GM21723 (cell line): ENCODE data around the gene ARHGEF16.

Experiments
- ATAC-seq: cut with Tn5 transposase; IDR thresholded peaks from one replicate; pipeline ENCODE4 v1.9.1; 2021; ENCODE audit warnings: mild to moderate bottlenecking, moderate library complexity; ENCODE audit not compliant: unreplicated experiment

Gene ARHGEF16

DNA sequence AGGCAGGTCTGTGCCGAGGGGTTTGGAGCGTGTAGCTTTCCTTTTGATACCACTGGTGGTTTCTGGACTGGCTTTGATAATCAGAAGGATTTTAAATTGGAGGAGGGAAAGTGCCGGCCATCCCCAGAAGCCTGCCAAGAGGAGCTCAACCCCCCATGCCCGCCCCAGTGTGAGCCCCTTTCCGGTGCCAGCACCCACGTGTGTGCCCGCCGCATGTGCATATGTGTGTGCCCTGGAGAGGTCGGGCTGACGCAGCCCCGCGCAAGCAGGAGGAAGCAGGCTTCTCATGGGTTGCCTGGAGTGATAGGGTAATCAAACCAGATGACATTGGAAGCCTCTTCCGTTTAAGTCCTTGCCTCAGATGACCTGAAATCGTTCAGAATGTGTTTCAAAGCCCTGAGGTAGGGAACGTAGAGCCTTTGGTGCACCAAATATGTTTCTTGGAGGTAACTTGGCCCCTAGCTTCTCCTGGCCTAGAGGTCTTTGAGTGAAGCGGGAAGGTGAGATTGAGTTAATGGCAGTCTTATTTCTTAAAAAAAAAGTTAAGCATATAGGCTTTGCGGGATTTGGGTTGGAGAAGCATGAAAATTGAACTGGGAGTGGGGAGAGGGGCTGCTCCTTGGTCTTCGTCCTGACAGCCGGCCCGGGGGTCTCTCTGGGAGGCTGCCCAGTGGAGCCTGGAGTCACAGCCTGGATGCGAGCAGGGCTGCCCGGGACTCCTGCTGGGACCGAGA, 34.1 kb upstream of the ARHGEF16 start:
- ATAC-seq: no peak

DNA sequence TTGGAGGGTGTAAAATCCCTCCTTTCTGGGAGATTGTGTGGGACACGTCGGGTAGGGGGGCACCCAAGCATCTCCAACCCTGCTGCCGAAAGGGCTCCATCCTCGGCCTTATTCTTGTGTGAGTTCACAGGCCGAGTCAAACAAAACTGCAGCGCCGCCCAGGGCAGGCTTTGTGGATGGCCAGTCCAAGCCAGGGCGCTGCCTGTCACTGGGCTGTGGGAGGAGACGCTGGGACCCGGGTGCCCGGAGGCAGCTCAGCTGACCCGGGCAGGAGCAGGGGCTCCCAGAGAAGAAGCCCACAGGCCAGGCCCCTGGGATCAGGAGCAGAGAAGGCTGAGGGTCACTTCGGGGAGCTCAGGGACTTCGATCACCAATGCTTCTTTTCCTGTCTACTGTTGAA, 31.8 kb upstream of the ARHGEF16 start:
- no peak for ATAC-seq

- no peak for ATAC-seq
These were observed 31.1 kb upstream of the ARHGEF16 start for GRCh38 chr1:3423245-3423829.

DNA sequence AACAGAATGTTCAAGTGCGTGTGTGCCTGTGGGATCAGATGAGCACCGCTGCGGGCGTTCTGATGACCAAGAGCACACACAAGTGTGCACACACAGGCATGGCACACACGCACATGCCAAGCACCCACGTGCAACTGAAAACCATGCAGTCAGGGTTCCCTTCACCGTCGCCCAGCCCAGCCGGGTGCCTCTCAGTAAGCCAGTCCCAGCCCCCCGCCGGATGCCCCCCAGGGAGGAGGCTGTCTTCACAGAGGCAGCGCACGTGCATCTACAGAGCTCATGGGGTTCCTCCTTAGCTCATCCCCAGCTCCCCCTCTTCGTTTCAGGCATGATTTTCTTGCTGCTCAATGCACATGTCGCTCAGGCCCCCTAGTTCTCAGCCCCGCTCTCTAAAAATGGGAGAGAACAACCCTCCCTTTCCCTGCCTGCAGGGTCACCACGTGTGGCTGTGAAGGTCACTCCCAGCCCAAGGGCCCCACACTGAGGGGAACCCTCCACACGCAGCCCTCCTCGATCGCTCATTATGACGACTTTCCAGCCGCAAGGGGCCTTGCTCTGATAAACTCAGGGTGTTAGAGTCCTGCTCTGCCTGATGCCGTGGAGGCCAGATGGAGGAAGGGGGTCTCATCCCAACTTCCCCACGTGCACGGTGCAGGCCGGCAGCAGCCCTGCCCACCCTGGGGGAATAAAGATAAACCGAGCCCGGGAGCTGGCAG, 30.4 kb upstream of the ARHGEF16 start:
- no peak for ATAC-seq

- ATAC-seq: no peak
These were observed 28.8 kb upstream of the ARHGEF16 start for GRCh38 chr1:3425486-3426215.

DNA sequence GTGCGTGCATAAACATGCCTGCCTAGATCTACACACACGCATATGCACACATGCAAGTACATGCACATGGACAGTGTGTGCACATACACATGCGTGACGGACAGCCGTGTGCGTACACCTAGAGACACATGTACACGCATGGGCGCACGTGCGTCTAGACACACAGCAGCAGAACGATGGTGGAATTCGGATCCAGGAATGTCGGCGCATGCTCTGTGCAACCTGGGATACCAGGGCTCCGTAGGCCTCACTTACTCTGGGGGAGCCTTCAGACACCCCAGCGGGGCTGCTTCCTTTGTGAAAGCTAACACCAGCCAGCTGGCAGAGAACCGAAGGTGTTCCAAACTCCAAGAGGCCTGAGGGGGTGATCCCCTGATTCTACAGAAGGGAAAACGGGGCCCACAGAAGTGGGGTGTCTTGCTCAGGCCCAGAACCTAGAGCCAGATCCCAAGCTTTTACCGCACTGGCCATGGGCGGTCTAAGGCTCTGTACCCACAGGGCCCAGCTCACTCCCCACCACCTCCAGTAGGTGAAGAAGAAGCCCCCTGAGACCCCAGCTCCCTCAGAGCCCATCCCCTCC, 27.4 kb upstream of the ARHGEF16 start:
- no peak for ATAC-seq

- ATAC-seq: no peak
These were observed 26.5 kb upstream of the ARHGEF16 start for GRCh38 chr1:3427711-3428704.

GRCh38 chr1:3428899-3429298, 25.6 kb upstream of the ARHGEF16 start:
- no peak for ATAC-seq

DNA sequence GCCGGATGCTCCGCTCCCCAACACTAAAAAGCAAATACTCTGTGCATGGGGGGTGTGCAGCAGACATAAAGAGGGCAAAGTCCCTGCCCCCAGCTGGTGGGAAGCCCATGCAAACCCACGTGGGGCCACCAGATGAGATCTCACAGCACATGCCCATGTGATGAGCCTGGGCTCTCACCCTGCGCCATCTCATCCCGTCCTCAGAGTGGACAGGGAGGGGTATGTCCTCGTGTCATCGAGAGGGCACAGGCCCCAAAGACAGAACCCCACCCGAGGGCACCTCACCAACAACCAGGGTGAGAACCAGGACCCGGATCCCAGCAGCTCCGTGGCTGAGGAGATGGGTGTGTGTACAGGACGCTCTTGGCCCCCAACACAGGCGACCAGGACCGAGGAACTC, 25.1 kb upstream of the ARHGEF16 start:
- ATAC-seq: no peak

DNA sequence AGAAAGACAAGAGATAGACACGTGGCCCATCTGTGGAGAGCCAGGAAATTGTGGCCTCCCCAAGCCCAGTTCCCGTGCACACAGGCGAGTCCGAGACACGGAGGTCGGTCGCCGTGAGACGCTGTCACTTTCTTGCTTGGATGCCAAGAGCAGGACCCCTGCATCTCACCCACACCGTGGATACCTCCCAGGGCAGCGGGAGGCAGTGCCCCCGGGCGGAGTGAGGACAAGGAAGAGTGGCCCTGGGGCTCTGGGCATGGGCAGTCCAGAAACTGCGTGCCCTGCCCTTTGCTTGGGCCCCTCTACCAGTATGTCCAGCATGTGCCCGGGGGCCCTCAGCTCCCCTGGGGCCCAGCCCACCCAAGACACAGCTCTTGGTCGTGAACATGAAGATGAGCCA, 24.7 kb upstream of the ARHGEF16 start:
- no peak for ATAC-seq

DNA sequence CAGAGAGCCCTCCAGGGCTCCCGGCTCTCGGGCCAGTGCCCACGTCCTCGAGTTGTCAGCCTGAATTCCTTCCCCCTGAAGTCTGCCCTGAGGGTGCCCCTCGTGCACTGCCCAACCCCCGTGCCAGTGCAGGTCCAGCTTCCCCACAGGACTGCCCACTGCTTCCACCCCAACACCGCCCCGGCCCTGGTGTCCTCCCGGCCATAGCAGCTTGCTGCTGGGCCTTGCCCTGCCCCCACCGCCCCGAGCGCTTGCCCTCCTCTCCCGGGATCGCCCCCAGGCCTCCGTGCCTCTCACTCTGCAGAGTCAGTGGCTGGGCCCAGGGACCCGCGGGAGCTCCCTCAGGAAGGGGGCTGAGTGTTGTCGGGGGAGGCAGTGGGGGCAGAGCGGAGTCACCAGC, 24.1 kb upstream of the ARHGEF16 start:
- no peak for ATAC-seq

DNA sequence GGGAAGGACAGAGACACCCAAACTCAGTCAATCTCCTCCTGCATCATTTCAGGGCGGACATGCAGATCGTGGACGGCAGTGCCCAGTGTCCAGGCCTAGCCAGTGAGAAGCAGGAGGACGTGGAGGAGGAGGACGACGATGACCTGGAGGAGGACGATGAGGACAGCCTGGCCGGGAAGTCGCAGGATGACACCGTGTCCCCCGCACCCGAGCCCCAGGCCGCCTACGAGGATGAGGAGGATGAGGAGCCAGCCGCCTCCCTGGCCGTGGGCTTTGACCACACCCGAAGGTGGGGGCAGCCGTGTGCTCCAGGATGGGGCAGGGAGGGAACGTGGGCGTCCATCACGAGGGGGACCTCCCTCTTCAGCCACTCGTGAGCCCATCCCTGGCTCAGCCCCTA, 23.6 kb upstream of the ARHGEF16 start:
- ATAC-seq: no peak

- no peak for ATAC-seq
These were observed 23.2 kb upstream of the ARHGEF16 start for GRCh38 chr1:3431266-3431665.

GRCh38 chr1:3431686-3432085, 22.8 kb upstream of the ARHGEF16 start:
- no peak for ATAC-seq

GRCh38 chr1:3432306-3432705, 22.2 kb upstream of the ARHGEF16 start:
- no peak for ATAC-seq

DNA sequence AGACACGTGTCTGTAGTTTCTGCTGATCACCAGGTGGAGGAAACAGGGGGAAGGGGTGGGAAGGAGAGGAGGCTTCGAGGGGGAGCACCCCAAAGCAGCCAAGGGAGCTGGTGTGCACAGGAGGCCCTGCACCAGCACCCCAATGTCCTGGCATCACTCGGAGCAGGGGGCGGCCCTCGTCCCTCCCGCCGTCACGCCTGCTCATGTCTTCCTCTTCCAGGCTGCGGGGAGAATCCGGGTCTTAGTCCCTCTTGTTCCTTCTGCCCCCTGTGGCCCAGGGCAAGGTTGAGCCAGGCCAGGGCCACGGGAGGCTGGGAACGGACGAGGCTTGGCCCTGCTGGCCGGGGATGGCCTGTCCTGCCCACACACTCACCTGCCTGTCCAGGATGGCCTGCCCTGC, 21.4 kb upstream of the ARHGEF16 start:
- no peak for ATAC-seq

- no peak for ATAC-seq
These were observed 20.7 kb upstream of the ARHGEF16 start for GRCh38 chr1:3433596-3434320.

DNA sequence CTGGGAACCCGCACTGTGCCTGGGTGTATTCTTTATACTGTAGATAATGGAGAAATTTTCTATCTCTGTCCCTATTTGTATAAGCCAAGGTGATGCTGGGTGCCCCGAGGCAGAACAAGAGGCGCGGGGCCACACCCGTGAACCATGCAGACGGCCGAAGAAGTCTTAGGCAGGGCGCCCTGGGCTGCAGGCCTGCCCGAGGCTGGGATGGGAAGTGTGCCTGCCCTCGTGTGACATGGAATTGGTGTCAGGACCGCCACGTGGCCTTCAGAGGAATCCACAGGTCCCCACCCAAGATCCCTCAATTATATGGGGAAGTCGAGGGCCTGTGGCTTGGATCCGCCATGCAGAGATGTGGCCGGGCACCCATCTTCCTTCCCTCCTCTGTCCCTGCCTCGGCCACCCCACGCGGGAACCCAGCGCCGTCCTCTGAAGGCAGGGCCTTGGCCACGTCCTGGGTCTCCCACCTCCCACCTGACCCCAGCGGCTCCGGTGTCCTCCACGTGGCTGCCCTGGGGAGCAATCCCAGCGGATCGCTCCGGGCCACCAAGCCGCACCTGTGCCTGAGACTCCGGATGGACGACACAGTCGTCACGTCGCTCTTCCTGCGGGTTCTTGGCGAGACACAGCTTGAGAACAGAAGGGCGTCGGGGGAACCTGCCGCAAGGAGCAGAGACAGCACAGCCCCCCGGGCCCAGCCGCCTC, 19.9 kb upstream of the ARHGEF16 start:
- no peak for ATAC-seq

GRCh38 chr1:3435666-3436065, 18.8 kb upstream of the ARHGEF16 start:
- ATAC-seq: no peak
